Neutrophil (primary cell): Measurements from ENCODE around the gene ITPRIP.

Source experiments
- H3K27ac ChIP-seq: fragments of 200-600 bp; sonication (generic); 2 replicates; pipeline ENCODE4 v1.5.1; 2016; ENCODE audit warnings: mild to moderate bottlenecking, moderate library complexity
- H3K27me3 ChIP-seq: fragments of 200-600 bp; sonication (generic); 2 replicates; pipeline ENCODE4 v1.6.0; 2016; ENCODE audit warnings: mild to moderate bottlenecking
- H3K36me3 ChIP-seq: fragments of 200-600 bp; sonication (generic); 2 replicates; pipeline ENCODE4 v1.5.1; 2017
- H3K4me1 ChIP-seq, 2 experiments: fragments of 200-600 bp in 1 of 2; sonication (generic) in 1 of 2; 1 replicate in 1 of 2; 2 replicates in 1 of 2; pipeline versions ENCODE4 v1.5.1 to v1.6.1; 2013 to 2016; ENCODE audit warnings: low read depth in 1 of 2, low read length in 1 of 2, mild to moderate bottlenecking in 1 of 2, moderate library complexity in 1 of 2; ENCODE audit not compliant: control insufficient read depth in 1 of 2, insufficient read depth in 1 of 2
- H3K4me3 ChIP-seq, 2 experiments: fragments of 200-600 bp in 1 of 2; sonication (generic) in 1 of 2; 1 replicate in 1 of 2; 2 replicates in 1 of 2; pipeline ENCODE4 v1.5.1; 2013 to 2016; ENCODE audit warnings: low read depth in 1 of 2, low read length in 1 of 2, mild to moderate bottlenecking in 1 of 2, moderate library complexity in 1 of 2
- H3K9me3 ChIP-seq: fragments of 200-600 bp; sonication (generic); 2 replicates; pipeline ENCODE4 v1.5.1; 2016
- TF ChIP-seq, protein P1 (sequence below): fragments of 200-600 bp; sonication (generic); IDR thresholded peaks from 2 replicates; pipeline ENCODE4 v1.5.1; 2016; ENCODE audit warnings: antibody characterized with exemption

ITPRIP gene

DNA sequence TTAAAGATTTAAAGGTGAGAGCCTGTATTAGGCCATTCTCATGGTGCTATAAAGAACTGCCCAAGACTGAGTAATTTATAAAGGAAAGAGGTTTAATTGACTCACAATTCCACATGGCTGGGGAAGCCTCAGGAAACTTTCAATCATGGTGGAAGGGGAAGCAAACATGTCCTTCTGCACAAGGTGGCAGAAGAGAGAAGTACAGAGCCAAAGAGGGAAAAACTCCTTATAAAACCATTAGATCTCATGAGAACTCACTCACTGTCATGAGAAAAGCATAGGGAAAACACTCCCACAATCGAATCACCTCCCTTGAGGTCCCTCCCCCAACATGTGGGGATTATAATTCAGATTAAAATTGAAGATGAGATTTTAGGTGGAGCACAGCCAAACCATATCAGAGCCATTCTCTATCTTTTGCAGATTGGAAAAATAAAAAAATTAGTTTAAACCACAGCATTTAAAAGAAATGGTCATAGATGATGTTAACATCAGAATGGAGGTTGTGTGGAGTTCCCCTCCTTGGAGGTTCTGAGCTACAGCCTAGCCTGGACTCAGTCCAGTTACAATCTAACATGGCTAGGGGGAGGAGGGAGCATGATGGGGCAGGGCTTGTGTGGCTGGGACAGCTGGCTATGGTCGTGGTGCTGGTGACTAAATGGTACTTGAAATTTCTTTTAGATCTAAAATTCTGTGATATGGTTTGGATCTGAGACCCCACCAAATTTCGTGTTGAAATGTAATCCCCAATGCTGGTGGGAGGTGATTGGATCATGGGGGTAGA is 36.2 kb downstream of the ITPRIP start:
- TF ChIP-seq, protein P1, sequence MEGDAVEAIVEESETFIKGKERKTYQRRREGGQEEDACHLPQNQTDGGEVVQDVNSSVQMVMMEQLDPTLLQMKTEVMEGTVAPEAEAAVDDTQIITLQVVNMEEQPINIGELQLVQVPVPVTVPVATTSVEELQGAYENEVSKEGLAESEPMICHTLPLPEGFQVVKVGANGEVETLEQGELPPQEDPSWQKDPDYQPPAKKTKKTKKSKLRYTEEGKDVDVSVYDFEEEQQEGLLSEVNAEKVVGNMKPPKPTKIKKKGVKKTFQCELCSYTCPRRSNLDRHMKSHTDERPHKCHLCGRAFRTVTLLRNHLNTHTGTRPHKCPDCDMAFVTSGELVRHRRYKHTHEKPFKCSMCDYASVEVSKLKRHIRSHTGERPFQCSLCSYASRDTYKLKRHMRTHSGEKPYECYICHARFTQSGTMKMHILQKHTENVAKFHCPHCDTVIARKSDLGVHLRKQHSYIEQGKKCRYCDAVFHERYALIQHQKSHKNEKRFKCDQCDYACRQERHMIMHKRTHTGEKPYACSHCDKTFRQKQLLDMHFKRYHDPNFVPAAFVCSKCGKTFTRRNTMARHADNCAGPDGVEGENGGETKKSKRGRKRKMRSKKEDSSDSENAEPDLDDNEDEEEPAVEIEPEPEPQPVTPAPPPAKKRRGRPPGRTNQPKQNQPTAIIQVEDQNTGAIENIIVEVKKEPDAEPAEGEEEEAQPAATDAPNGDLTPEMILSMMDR: no peak
- peak overlapping the region; percentile 60 for H3K27ac ChIP-seq
- peaks cover 10% of the 10 kb centered on the region for H3K36me3 ChIP-seq
- H3K4me1 ChIP-seq: peaks cover 40 to 58% of the 10 kb centered on the region in 2 experiments
- H3K4me3 ChIP-seq: no peak overlapping the region
- no peaks in the 10 kb centered on the region for H3K9me3 ChIP-seq
- H3K27me3 ChIP-seq: no peaks in the 10 kb centered on the region

DNA sequence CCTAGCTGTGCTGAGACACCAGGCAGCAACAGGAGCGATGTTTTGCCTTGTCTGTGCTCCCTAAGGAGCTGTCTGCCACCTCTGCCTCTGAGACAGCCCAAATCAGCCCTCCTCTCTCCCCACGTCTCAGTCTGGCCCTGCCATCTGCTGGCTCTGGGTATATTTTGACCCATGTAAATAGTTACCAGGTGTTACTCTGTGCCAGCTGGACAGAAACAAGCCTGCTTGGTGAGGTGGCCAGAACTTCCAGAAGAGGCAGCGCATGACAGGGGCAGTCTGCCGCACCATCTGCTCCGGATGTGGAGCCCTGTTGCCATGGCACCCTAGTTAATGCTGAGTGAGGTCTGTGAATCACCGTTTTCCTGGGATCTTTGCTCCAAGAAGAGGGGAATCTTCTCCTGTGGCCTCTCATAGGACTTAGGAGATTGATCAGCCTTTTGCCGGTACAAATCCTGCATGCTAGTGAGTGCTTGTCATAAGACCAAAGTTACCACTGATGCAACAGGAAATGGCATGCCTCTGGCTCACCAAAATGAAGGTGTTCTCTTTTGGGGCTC is 37.5 kb downstream of the ITPRIP start:
- TF ChIP-seq, protein P1: no peak
- H3K27ac ChIP-seq: peak overlapping the region; percentile 57
- no peaks in the 10 kb centered on the region for H3K9me3 ChIP-seq
- H3K4me3 ChIP-seq: peak overlapping the region in 1 of 2 experiments; percentile 7
- H3K36me3 ChIP-seq: no peaks in the 10 kb centered on the region
- H3K27me3 ChIP-seq: no peaks in the 10 kb centered on the region
- H3K4me1 ChIP-seq: peaks cover 27 to 45% of the 10 kb centered on the region in 2 experiments

DNA sequence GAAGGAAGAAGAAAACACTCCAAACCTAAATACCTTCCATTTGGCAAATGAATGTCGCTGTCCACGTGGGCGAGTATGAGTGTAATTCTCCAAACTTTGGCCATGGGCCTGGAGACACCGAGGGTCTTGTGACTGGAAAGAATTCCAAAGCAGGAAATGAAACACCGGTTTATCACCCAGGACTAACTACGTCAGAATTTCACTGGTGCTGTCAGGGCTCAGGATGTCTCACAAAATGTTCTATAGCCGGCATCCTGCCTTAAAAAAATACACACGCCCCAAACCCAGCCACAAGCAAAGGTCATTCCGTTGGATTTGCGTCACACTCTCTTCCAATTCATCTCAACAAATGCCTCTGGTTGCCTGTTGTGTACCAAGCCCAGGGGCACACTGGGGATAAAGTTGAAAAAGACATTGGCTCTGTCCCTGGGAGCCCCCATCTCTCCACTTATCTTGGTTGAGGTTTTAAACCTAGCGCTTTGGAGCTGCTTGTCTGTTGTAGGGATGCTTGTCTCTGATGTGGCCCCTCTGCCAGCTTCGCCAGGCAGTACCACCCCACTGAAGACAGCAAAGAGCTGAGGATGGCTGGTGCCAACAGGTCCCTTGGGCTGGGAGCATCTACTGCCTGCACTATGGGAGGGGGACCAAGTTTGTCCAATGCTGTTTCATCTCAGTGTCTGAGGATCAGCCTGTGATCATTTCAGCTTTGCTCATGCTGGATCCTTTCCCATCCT is 38.1 kb downstream of the ITPRIP start:
- Histone ChIP-seq H3K27ac (peak overlapping the region; percentile 57), H3K9me3 (no peaks in the 10 kb centered on the region), H3K4me1 (peaks cover 21 to 39% of the 10 kb centered on the region in 2 experiments), H3K4me3 (no peak overlapping the region), H3K36me3 (no peaks in the 10 kb centered on the region), H3K27me3 (no peaks in the 10 kb centered on the region)
- TF ChIP-seq, protein P1: no peak

DNA sequence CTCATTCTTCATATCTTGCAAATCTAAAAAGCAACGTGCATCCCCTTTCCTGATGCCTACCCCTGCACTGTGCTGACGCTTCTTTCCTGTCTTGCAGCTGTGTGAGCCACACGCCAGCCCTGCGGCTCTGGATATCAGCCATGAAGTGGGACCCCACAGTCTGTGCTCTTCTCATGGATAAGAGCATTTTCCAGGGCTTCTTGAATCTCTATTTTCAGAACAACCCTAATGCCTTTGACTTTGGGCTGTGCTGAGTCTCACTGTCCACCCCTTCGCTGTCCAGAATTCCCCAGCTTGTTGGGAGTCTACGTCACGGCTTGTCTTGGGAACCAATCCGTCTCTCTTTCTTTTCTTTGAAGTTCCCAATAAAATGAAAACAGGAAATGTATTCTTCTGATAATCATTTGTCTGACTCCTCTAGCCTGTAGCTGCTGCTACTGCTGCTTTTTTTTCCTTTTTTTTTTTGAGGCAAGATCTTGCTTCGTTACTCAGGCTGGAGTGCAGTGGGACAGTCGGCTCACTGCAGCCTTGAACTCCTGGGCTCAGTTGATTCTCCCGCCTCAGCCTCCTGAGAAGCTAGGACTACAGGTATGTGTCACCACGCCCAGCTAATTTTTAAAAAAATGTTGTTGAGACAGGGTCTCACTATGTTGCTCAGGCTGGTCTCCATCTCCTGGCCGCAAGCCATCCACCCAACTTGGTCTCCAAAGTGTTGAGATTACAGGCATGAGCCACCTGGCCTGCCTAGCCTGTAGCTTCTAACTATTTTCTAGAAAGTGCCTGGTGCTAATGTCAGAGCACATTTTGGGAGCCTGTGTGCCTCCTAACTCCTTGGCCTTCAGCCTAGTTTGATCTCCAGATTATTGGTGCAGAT is 39.0 kb downstream of the ITPRIP start:
- Histone ChIP-seq H3K4me3 (no peak overlapping the region), H3K27me3 (no peaks in the 10 kb centered on the region), H3K9me3 (no peaks in the 10 kb centered on the region), H3K4me1 (peaks cover 17 to 30% of the 10 kb centered on the region in 2 experiments), H3K27ac (no peak overlapping the region), H3K36me3 (no peaks in the 10 kb centered on the region)
- TF ChIP-seq, protein P1: no peak
